ENCODE results near the gene GRAMD1B.
A peak's percentile ranks its signal among the peaks of the same experiment; 100 is the strongest.
"Not testable (repeated sequence)": the region's sequence is repeated elsewhere in the genome, so short reads cannot be mapped to it uniquely, and the experiment has no call there.

Gene GRAMD1B

DNA sequence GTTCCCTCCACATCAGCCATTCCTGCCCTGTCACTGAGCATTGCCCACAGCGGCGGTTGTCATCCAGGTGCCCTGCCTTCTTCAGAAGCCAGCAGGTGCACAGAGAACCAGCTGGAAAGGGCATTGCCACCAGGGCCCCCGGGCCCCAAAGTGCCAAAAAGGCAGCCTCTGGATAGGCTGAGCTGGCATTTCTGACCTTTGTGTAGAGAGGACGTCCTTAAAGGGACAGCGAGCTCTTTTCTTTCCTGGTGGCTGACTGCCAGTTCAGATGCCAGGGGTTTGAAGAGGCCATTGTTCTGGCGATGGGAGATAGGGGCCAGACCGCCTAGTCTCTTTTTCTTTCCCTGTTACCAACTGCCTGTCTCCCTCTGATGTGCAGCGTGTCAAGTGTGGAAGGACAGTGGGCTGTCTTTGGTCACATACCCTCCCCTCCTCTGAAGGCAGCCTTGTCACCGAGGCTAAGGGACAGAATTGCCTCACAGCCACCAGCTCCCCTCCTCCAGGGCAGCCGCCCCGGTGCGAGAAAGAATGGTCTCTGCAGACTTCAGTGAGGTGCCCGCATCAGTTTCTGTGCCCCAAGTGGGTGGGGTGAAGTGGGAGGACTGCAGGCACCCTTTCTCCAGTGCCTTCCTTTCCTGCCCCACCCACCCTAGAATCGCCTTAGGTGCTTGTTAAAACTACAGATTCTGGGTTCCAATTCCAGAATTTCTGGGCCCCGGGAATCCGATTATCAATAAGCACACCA lies 114.7 kb downstream of the GRAMD1B start:
- DNase-seq: no peak

DNA sequence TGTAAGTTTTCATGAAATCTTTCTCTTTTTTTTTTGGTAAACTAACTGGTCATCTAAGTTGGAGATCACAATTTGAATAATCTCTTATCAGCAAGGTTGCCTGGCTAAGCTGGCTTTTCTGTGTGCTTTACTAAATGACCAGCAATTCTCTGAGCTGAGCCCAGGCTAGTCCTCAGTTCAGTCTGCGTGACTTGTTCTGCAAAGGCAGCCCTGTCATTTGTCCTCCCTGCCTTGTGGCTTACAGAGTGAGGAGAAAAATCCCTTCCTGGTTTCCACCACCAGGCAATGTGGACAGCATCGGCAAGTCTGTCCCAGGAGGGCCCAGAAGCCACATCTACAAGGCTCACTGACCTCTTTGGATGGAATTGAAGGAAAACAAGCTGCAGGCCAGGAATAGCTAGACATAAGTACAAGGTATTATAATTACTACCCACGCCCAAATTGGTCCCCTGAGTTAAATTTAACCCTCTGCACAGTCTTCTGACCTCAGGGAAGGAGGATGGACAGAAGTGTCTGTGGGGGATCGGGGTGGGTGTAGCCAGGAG lies 115.7 kb downstream of the GRAMD1B start:
- no peak for DNase-seq

DNA sequence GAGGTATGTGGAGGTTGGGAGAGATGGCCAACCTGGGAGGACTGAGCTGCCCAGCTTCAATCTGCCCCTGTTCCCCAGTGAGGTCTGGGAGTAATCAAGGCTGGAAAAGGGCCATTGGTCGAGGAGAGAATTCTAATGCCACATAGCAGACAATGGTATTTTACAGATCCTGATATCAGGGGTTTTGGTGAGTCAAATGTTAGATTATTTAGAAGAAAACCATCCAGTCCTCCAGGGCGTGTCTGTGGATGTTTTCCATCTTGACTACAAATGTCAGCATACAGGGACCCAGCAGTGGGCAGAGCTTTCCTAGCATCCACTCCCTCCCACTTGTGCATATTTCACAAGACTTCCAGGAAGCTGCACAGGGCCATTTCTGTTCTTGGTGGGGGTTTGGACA lies 116.4 kb downstream of the GRAMD1B start:
- no peak for DNase-seq

DNA sequence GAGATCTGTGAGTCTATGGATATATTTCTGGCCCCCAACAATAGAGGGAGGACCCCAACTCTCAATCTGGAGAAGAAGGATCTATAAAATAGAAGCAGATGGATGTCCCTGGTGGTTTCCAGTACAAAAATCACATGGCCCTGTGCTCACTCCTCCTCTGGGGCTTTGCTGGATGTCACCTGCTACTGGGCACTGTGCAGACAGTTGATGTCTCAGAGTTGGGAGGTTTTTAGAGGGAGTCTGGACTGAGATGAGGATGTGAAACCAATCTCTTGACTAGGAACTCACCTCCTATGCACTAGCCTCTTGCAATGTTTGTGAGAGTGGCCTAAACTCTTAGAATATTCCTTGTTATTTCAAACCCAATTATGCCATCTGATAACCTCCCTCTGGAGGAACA lies 117.1 kb downstream of the GRAMD1B start:
- DNase-seq: no peak

DNA sequence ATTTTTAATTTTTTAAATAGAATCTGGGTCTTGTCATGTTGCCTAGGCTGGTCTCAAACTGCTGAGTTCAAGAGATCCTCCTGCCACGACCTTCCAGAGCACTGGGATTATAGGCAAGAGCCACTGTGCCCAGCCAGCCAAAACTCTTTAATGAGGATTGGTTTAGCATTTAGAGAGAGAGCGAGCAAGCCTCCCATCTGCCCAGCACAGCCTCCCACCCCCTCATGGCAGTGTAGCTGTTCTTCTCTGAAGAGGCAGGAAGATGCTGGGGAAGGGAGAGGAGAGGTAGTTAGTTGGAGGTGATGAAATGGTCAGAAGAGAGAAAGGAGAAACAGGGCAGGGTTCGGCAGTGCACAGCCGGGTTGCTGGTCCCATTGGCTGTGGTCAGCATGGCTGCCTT lies 118.7 kb downstream of the GRAMD1B start:
- no peak for DNase-seq

DNA sequence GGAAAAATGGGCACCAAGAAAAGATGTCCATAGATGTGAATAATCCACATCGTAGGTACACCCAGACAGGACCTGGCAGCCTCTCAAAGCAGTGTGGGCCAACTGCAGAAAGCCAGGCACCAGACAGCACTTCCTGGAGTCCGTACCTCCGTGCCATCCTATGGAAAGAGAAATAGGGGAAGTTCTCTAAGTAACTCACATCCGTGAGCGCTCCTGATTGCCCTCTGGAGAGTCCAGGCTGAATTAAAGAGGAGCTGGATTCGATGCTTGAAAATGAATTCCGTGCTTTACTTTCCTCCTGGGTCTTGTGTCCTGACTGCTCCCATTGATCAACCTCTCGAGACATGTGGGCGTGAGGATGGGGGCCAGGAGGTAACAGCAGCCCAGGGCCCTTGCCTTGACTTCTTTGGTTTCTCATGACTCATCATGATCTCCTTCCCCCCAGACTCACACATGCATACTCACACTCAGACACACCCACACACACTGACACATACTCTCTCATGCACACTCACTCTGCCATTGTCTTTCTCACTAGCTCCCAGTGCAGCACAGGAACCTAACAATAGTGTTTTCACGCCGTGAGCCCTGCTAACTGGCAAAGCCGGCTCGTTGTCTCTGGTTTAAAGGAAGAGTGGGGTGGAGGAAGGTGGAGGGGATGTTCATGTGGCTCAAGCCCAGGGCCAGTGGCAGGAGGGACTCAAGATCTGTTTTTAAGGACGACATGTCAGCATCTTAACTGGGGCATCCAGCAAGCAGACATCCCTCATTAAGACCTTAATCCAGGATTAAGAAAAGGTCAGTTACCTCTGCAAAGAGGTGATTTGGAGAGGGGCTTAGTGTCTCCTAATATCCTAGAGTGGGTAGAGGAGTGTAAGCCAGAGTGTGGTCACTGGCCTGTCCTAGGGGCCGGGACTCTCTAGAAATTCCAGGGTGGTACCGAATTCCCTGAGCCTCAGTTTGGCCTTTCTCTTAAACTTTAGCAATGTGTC lies 120.2 kb downstream of the GRAMD1B start:
- DNase-seq: no peak

DNA sequence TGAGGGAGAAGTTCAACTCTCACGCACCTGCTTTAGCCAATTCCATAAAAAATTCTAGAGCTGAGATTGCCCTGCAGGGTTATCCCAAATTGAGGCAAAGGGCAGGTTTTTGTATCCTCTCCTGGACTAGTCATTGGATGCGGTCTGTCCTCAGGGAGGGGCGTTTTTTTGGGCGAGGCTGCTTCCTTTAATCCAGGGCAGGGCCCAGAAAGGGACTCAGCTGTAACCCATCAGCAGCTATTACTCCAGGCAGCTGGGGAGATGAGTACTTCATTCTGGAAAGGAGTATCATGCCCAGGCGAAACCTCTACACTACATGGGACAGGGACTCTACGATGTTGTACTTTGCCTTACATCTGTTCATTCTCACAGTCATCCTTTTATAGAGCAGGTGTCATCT lies 121.0 kb downstream of the GRAMD1B start:
- DNase-seq: no peak

DNA sequence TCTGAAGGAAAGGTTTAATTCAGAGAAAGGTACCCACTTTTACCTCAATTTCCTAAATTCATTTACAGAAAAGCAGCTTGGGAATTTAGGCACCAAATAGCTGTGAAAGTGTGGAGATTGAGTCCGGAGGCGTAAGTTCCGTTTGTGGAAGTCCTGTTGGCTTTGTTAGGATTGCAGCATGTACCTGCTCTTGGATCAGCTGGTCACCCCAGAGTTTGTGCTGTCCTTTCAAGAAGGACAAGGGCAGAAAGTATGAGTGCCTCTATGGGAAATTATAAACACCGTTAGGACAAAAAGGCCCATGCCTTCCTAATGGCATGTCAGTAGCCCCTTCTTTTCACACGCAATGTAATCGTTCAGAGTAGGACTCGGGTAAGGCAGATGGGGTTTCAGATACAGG lies 126.6 kb downstream of the GRAMD1B start:
- DNase-seq: no peak

DNA sequence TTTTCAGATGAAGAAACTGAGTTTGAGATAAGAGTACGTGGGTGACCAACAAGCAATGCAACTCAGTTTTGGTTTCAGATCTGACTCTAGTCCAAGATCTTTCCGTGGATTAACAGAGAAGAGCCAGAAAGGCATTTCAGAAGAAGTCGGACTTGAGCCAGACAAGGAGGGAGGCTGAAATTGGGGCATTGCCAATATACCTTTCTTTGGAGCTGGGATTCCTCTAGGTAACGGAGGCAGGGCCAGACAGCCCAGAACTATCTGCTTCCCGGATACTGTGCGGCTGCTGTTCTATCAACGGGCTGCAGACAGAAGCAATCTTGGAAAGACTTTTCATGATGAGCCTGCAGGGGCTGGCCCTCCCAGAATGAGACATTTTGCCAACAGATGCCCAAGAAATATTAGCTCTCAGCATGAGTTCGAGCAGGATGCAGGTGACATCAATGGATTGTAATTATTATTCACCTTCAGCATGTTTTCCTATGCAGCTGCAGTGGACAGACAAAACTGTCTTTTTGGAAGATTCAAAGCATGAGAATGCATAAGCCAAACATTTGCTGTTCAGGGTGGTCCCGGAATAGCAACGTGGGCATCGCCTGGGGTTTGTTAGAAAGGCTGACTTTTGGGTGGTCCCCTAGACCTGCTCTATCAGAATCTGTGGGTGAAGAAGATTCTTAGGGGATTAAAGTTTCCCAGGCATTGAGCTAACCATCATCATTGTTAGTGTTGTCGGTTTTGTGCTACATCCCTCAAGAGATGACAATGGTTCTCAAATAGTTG lies 128.7 kb downstream of the GRAMD1B start:
- DNase-seq: peak; percentile 43

DNA sequence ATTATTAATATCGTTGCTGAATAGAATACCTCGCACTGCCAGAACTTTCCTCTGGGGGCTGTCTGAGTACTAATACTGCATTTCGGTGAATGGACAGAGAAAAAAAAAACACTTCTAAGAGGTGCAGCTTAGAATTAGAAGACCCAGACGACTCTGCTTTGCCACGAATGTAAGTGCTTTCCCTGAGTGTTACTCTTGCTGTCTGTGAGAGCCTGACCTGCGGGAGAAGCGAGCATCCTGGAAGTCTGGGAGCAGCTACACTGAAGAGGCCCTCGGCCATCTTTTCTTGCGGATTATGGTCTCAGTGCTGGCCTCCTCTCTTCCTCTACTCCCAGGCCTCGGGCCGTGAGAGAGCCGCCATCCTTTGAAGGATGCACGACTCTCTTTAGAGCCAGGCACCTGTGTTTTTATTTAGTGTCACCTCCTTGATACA lies 129.5 kb downstream of the GRAMD1B start:
- no peak for DNase-seq

DNA sequence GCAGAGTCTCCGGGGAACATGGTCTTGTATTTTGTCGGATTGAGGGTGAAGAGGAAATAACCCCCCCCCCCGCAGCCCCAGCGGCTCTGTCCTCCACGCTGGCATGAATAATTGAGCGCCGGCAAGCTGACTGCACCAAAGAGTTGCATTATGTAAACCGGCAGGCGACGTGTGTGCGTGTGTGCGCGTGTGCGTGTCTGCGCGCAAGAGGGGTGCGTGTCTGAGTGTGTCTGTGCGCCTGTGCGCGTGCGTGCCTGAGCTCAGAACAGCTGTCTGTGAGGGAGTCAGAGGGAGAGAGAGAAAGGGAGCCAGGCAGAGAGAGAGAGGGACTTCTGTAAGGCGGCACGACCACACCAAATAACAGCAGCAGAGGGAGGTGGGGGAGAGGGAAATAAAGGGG lies 129.9 kb downstream of the GRAMD1B start:
- peak; percentile 71 for DNase-seq

DNA sequence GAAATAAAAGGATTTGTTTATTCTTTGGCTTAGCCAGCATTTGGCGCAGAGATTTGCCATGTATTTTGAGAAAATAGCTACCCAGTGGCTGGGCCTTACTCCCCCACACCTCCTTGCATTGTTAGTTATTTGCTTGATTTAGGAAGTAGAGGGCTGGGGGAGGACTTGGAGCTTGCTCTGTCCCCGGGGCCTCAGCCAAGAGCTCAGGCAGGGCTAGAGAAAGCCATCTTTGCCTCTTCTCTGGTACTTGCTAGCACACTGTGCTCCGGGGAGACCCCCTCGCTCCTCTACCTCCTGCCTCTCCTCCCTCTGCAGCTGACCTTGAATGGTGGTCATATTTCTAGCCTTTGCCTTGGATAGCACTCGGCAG lies 131.3 kb downstream of the GRAMD1B start:
- no peak for DNase-seq

DNA sequence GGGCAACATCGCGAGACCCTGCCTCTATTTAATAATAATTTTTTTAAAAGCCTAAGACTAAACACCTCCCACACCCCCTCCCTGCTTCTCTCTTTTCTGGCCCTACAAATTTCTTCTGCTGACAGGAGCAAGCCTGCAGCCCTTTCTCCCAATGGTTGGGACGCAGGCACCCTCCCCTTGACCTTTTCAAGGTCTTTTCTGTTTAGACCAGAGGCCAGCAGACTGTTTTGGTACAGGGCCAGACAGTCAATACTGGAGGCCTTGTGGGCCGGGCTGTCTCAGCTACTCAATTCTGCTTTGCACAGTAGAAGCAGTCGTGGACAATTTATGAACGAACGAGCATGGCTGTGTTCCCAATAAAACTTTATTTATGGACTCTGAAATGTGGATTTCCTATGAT lies 132.1 kb downstream of the GRAMD1B start:
- no peak for DNase-seq

DNA sequence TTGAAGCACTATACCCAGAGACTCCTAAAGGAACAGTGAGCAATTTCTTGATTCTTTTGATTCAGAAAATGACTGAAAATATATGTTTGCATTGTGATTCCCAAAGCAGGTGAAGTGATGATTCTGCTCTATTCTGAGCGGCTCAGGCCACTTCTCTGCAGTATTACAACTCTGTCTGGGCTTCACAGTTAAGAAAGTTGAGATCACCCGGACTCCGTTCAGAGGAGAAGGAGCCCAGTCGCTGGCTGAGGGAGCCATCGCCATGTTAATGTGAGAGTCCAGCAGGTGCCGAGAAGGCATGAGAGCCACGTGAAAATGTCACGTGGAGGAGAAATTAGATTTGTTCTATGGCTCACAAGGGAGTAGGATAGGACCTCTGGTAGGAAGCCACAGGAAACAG lies 132.8 kb downstream of the GRAMD1B start:
- no peak for DNase-seq

DNA sequence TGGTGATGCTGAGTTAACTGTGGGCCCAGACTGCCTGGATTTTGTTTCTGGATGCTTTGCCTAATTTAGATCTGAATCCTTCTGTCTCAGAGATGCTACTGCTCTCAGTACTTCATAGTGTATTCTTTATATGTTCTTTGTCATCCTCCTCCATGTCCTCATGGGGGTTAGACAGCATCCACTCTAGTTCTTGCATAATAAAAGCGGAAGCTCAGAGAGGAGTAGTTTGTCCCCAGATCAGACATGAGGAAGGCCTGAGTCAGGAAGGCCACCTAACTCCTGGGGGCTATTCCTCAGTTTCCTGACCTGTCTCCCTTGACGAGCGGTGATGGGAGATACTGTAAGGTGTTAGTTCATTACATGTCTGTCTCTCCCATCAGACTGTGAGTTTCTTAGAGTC lies 134.2 kb downstream of the GRAMD1B start:
- no peak for DNase-seq

DNA sequence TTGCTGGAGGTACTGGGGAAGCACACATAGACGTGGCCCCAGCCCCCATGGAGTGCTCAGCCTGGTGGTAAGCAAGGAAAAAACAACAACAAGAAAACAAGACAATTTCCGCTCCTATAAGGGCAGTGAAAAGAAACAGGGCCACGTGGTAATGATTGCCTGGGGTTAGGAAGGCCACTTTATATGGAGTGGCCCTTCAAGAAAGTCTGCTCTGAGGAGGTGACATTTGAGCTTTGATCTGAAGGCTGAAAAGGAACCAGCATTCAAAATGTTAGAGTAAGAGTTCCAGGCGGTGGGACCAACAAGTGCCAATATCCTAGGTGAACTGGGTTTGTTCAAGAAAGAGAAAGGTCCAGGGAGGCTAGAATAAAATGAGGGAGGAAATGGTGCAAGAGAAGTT lies 136.8 kb downstream of the GRAMD1B start:
- no peak for DNase-seq

DNA sequence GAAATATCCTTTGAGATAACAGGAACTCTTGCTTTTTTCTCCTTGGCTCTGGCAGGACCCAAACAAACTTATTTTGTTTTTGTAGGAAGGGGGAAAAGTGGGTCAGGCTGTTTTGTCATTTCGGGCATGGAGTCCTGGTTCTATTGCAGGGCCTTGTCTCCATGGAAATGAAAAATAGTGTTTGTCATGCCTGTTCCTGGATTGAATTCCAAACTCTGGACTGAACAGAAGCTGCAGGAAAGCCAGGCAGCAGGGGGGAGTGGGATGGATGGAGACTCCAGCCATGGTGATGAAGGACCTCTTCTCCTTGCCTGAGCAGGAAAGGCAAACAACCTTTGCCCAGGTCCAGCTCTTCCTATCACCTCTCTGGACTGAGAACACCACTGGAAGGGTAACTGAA lies 137.4 kb downstream of the GRAMD1B start:
- DNase-seq: no peak

DNA sequence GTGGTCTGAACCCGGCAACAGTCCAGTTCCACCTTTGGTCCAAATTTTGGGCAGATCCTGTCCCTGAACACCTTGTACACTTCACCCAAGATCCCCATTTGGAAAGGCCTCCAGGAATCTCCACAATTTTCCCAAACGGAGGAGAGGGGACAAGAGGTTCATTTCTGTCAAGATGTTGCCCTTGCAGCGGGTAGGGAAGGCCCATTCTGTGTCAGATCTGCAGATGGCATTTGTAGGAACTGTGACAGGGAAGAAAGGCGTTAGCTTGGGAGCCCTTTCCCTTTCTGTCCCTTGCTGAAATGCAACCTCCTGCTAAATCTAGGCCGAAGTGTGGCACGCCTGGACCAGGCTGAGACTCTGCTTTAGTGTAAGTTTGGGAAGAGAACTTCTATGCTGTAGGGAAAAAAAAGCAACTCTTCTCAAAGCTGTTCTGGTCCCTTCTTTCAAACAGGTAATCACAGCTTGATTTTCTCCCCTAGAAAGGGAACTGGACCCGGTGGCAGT lies 138.3 kb downstream of the GRAMD1B start:
- DNase-seq: no peak

DNA sequence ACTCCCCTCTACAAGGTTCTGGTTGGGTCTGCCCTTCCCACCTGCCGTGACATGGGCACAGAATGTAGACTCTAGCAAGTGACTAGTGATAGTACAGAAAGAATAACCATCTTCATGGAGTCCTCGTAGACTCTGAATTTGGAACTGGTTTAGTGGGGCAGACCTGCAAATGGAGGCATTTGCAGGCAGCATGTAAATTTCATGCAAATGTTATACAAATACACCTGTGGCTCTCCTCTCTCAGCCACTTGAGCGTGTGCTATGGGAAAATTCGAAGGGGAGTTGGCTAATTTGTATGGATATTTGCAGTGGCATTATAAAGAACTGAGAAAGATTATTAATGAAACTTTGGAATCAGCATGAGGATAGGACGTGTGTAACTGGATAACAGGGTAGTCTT lies 139.3 kb downstream of the GRAMD1B start:
- no peak for DNase-seq

DNA sequence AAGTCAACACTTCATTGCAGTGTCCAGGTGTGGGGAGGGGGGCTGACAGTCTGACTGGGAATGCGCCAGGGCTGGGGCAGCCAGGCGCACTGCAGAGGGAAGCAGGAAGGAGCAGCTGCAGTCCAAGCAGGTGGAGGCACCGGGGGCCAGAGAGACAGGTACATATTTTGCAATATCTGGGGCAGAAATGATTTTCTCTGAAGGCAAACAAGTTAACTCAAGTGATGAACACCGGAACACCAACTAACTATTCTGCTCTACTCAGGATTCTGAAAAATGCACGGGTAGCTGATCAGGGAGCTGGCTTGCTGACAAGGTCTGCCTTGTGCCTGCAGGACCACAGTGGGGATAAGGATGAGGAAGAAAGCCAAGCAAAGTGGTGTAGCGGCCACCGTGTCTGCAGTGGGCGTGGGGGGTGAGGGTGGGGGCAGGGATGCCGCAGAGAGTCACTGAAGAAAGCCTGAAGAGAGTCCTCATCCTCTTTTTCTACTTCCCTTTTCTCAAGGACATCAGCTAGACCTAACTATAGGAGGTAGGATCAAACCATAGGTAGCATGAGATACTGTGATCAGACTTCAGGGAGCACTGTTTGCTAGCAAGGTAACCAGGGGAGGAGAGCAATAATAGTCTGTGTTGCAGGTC lies 141.0 kb downstream of the GRAMD1B start:
- no peak for DNase-seq

DNA sequence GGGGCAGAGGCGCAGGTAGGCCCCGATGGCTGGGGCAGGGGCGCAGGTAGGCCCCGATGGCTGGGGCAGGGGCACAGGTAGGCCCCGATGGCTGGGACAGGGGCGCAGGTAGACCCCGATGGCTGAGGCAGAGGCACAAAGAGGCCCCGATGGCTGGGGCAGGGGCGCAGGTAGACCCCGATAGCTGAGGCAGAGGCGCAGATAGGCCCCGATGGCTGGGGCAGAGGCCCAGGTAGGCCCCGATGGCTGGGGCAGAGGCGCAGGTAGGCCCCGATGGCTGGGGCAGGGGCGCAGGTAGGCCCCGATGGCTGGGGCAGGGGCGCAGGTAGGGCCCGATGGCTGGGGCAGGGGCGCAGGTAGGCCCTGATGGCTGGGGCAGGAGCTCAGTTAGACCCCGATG lies 142.7 kb downstream of the GRAMD1B start:
- not testable (repeated sequence) for DNase-seq

DNA sequence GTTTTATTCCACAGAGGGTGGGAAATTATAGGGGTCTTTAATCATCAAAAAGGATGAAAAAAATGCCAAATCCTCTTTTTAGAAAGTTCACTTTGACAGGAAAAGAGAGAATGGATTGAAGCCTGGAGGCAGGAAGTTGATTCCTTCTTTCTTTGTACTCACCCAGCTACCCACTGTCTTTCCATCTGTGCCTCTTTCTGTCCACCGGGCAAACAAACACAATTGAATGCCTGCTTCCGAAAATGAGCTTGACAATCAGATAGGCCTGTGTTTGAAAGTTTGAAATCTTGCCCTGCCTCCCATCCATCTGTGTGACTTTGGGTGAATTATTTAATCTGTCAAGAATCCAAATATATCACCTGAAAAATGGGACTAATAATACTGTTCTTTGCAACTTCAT lies 143.2 kb downstream of the GRAMD1B start:
- no peak for DNase-seq
